Heart right ventricle (tissue), 16 donors: Measurements from ENCODE around the gene NR2F1-AS1. TPM values are rescaled to one million over a fixed set of nuclear protein-coding genes. Genes with fewer than 3 reads are reported as not detected.

ENCODE experiments used
- ATAC-seq, 8 donors: fragments of 200-7000 bp; cut with Tn5 transposase; one replicate each; pipeline ENCODE4 v1.9.1; 2020; ENCODE audit warnings: mild to moderate bottlenecking in 8 of 8, moderate library complexity in 8 of 8, moderate number of reproducible peaks in 1 of 8
- DNase-seq, 2 donors: peaks; one replicate each; pipeline ENCODE4 v3.0.0-alpha.2; 2020
- H3K27ac ChIP-seq, 10 donors: fragments of 200-600 bp; sonication (generic) in 2 of 10; one replicate each; pipeline versions ENCODE4 v1.5.0 to v1.8.0; 2020 to 2022; ENCODE audit warnings: mild to moderate bottlenecking in 3 of 10
- H3K27me3 ChIP-seq, 7 donors: fragments of 200-600 bp; one replicate each; pipeline ENCODE4 v1.8.0; 2021 to 2022; ENCODE audit warnings: mild to moderate bottlenecking in 2 of 7
- H3K36me3 ChIP-seq, 9 donors: fragments of 200-600 bp; sonication (generic) in 1 of 9; one replicate each; pipeline versions ENCODE4 v1.5.0 to v1.8.0; 2020 to 2022; ENCODE audit warnings: mild to moderate bottlenecking in 2 of 9
- H3K4me1 ChIP-seq, 9 donors: fragments of 200-600 bp; sonication (generic) in 1 of 9; one replicate each; pipeline versions ENCODE4 v1.5.0 to v1.8.0; 2020 to 2022; ENCODE audit warnings: mild to moderate bottlenecking in 4 of 9
- H3K4me3 ChIP-seq, 10 donors: fragments of 200-600 bp; sonication (generic) in 2 of 10; one replicate each; pipeline versions ENCODE4 v1.5.0 to v1.8.0; 2020 to 2022; ENCODE audit warnings: mild to moderate bottlenecking in 7 of 10, moderate library complexity in 2 of 10
- H3K9me3 ChIP-seq, 11 donors: fragments of 200-600 bp in 10 of 11; sonication (generic) in 2 of 11; one replicate each; pipeline versions ENCODE4 v1.5.0 to v1.8.0; 2013 to 2022; ENCODE audit warnings: mild to moderate bottlenecking in 2 of 11, control low read depth in 1 of 11, moderate library complexity in 1 of 11
- CTCF ChIP-seq, 9 donors: fragments of 200-600 bp; sonication (generic) in 2 of 9; IDR thresholded peaks; one replicate each; pipeline versions ENCODE4 v1.5.0 to v1.8.0; 2021 to 2022; ENCODE audit warnings: antibody characterized with exemption in 9 of 9, mild to moderate bottlenecking in 5 of 9, moderate library complexity in 1 of 9
- WGBS, 2 donors: extraction: QIAGEN DNeasy Blood & Tissue Kit; methylation state at CpG; one replicate each; pipeline ENCODE4 v1.1.7; 2013; ENCODE audit warnings: inconsistent platforms in 1 of 2; 5-methylcytosine and 5-hydroxymethylcytosine counted together
- intact Hi-C, 10 donors: fragments of 100-400 bp; cut with DNase I; formaldehyde crosslinking; loops; one replicate each; pipeline versions ENCODE4 v1.11.1 to v1.14.2; 2022
- polyA plus RNA-seq, 2 donors: library from polyadenylated mRNA; stranded (reverse); fragments of 200-250 nt; gene quantifications; one replicate each; pipeline ENCODE4 v1.2.3, GENCODE V29; 2013
- total RNA-seq, 10 donors: library from RNA; stranded (reverse); fragmentation: NEBNext Ultra II Directional in 3 of 10; extraction: Animal tissue kit (Norgen Biotek cat#: 25700) in 3 of 10; gene quantifications; one replicate each; pipeline versions ENCODE4 v1.2.1 to v1.2.4, GENCODE V29; 2021 to 2023
- donor health status: Arrhythmogenic right ventricular cardiomyopathy.
- donor health status: ischemic (EF 13 %, LVEDD 7.1; RV severe dilation, severe dysfunction).
- donor health status: healthy with polysubstance abuse.
- donor health status: DM: no; HTN: yes; CAD: no.
- donor health status: DM: no; HTN: no; CAD: no.
- donor health status: ischemic (EF 25% LVEDD 6.9; RV normal size, moderate dysfunction).
- donor health status: ischemic (EF 25% LVEDD 5.7; RV mildly dilated, moderate dysfunction).
- donor health status: healthy.
- donor health status: DM: yes; HTN: yes; CAD: no.
- donor health status: Ischemic cardiomyopathy.
- donor health status: ischemic (EF 35%, LVEDD 5.7; RV mildly dilated, moderate dysfunction).
- donor health status: nonischemic (EF 11% LVEDD 7.7; RV severe dilation, severe dysfunction).
- donor health status: DM: yes; HTN: yes; CAD: no.
- donor health status: PGD.
- donor health status: ischemic (EF 29% LVEDD 5.4; RV normal size, mild dysfunction).
- donor health status: nonischemic (EF 23%, LVEDD 6.1; RV moderate dilation, normal function).

The NR2F1-AS1 gene
- total and polyA plus RNA-seq, 12 donors, result 0.41 to 2.9 (median 0.59) TPM; not detected in 1

GRCh38 chr5:93578813-93579691 lies 2.0 kb downstream of the NR2F1-AS1 start:
- H3K27ac ChIP-seq, result peak overlapping the region in 4 of 10 donors; percentile 10 to 59 (median 42)
- intact Hi-C loops, result no loop called here
- no peaks in the 10 kb centered on the region for H3K36me3 ChIP-seq
- no peaks in the 10 kb centered on the region for H3K9me3 ChIP-seq
- ATAC-seq (peak in 5 of 8 donors; percentile 11 to 32 (median 18)), DNase-seq (peak; percentile 22 to 43)
- H3K4me1 ChIP-seq, result peaks cover 6 to 50% (median 36%) of the 10 kb centered on the region in 9 donors
- peaks cover 0 to 96% (median 93%) of the 10 kb centered on the region in 7 donors for H3K27me3 ChIP-seq
- no peak for TF ChIP-seq CTCF (IDR thresholded peaks at IDR 0.05)
- peak overlapping the region; percentile 36 to 67 (median 64) for H3K4me3 ChIP-seq
- 6 to 8% methylated on average over 41 to 49 of the region's 49 CpGs for WGBS, 2 donors

- ATAC-seq (no peak), DNase-seq (no peak)
- Histone ChIP-seq H3K27me3 (peaks cover 0 to 96% (median 94%) of the 10 kb centered on the region in 7 donors), H3K4me3 (peak overlapping the region in 3 of 10 donors; percentile 63 to 67 (median 64)), H3K27ac (peak overlapping the region in 1 of 10 donors; percentile 59), H3K36me3 (no peaks in the 10 kb centered on the region), H3K4me1 (peaks cover 6 to 42% (median 29%) of the 10 kb centered on the region in 9 donors), H3K9me3 (no peaks in the 10 kb centered on the region)
- no peak for TF ChIP-seq CTCF (IDR thresholded peaks at IDR 0.05)
- 60 to 61% methylated on average over 25 of the region's 25 CpGs for WGBS, 2 donors
- intact Hi-C loops, result no loop called here
These were observed 2.9 kb downstream of the NR2F1-AS1 start for GRCh38 chr5:93577854-93578812.

- intact Hi-C loops, result no loop called here
These were observed 3.8 kb downstream of the NR2F1-AS1 start for GRCh38 chr5:93576994-93577853.

More at GRCh38 chr5:93576994-93577853, 3.8 kb downstream of the NR2F1-AS1 start:
- ATAC-seq, result no peak
- Histone ChIP-seq H3K4me3 (no peak overlapping the region), H3K27ac (no peak overlapping the region), H3K9me3 (no peaks in the 10 kb centered on the region), H3K36me3 (no peaks in the 10 kb centered on the region), H3K4me1 (peaks cover 6 to 42% (median 29%) of the 10 kb centered on the region in 9 donors), H3K27me3 (peaks cover 2 to 96% (median 94%) of the 10 kb centered on the region in 7 donors)
- no peak for TF ChIP-seq CTCF (IDR thresholded peaks at IDR 0.05)
- DNase-seq, result no peak
- 44 to 55% methylated on average over 9 of the region's 9 CpGs for WGBS, 2 donors
